H1 (cell line): ENCODE measurements around the gene MCF2L. TPM values are rescaled to one million over a fixed set of nuclear protein-coding genes. Genes with fewer than 3 reads are reported as not detected.

Experiments used
- BCL11A ChIP-seq, 2 experiments: IDR thresholded peaks; one replicate each; pipeline ENCODE4 v1.6.1; 2011; ENCODE audit warnings: low read depth in 2 of 2, low read length in 2 of 2, mild to moderate bottlenecking in 2 of 2
- CBX5 ChIP-seq: fragments of 300-800, 300-1000 bp; sonication (generic); IDR thresholded peaks from 2 replicates; pipeline ENCODE4 v1.7.1; 2016; ENCODE audit warnings: antibody characterized with exemption, low read length, low read depth
- CHD1 ChIP-seq: IDR thresholded peaks from 2 replicates; pipeline ENCODE4 v1.6.1; 2012; ENCODE audit warnings: low read depth, low read length, improper control_type of control experiment
- HDAC6 ChIP-seq: IDR thresholded peaks from one replicate; pipeline ENCODE4 v1.7.1; 2012; ENCODE audit warnings: low read depth, mild to moderate bottlenecking, inconsistent platforms, low read length, moderate library complexity
- RNF2 ChIP-seq: fragments of 200-900, 300-1000 bp; sonication (generic); IDR thresholded peaks from 2 replicates; pipeline ENCODE4 v1.7.1; 2016; ENCODE audit warnings: borderline replicate concordance, low read depth, mild to moderate bottlenecking, antibody characterized with exemption, low read length; ENCODE audit not compliant: poor library complexity, severe bottlenecking; ENCODE audit errors: missing control alignments
- polyA plus RNA-seq, 7 experiments: library from polyadenylated mRNA; depleted of rRNA in 3 of 7; stranded (reverse) in 5 of 7; unstranded in 2 of 7; fragments of >200 nt in 5 of 7; fragments of 200-250 nt in 2 of 7; gene quantifications; 1 replicate in 5 of 7; 2 replicates in 1 of 7; 4 replicates in 1 of 7; pipeline versions ENCODE4 v1.2.1 to v1.2.3, GENCODE V29; 2011 to 2013; ENCODE audit warnings: missing spikeins in 2 of 7, mixed read lengths in 2 of 7
- total RNA-seq: library from RNA; stranded (reverse); fragmentation: NEBNext Ultra II Directional; extraction: Animal tissue kit (Norgen Biotek cat#: 25700); gene quantifications from 2 replicates; pipeline ENCODE4 v1.2.1, GENCODE V29; 2021
- TF ChIP-seq, protein P1 (sequence below): fragments of 300-600 bp; sonication (generic); IDR thresholded peaks from 2 replicates; pipeline ENCODE4 v1.7.1; 2012; ENCODE audit warnings: low read length, moderate library complexity, mild to moderate bottlenecking, inconsistent platforms; ENCODE audit not compliant: insufficient replicate concordance
- TF ChIP-seq, protein P2 (sequence below): IDR thresholded peaks from 2 replicates; pipeline ENCODE4 v1.6.1; 2012; ENCODE audit warnings: inconsistent platforms

MCF2L gene
- total and polyA plus RNA-seq, 2 of the 8 experiments (the other 6 are each of a cell fraction or from before 2014, with no cell fraction given): 10.1 to 24.4 TPM

DNA sequence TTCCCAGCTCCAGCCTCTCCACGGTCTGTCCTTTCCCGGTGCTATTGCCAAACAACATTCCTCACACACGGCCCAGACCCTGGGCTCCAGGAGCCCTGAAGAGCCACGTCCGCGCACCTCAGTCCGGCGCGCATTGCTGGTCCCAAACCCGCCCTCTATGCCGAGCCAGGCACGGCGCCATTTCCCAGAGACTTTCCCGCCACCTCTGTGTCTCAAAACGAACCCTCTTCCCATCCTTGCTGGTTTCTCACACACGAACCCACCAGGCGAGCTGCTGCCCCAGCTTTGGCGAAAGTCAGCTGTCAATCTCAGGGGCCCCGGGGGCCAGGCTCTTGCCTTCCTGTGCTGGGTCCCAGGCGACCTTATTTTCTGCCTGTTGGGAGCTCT lies 108.5 kb downstream of the MCF2L start (continued):
- TF ChIP-seq, protein P1, sequence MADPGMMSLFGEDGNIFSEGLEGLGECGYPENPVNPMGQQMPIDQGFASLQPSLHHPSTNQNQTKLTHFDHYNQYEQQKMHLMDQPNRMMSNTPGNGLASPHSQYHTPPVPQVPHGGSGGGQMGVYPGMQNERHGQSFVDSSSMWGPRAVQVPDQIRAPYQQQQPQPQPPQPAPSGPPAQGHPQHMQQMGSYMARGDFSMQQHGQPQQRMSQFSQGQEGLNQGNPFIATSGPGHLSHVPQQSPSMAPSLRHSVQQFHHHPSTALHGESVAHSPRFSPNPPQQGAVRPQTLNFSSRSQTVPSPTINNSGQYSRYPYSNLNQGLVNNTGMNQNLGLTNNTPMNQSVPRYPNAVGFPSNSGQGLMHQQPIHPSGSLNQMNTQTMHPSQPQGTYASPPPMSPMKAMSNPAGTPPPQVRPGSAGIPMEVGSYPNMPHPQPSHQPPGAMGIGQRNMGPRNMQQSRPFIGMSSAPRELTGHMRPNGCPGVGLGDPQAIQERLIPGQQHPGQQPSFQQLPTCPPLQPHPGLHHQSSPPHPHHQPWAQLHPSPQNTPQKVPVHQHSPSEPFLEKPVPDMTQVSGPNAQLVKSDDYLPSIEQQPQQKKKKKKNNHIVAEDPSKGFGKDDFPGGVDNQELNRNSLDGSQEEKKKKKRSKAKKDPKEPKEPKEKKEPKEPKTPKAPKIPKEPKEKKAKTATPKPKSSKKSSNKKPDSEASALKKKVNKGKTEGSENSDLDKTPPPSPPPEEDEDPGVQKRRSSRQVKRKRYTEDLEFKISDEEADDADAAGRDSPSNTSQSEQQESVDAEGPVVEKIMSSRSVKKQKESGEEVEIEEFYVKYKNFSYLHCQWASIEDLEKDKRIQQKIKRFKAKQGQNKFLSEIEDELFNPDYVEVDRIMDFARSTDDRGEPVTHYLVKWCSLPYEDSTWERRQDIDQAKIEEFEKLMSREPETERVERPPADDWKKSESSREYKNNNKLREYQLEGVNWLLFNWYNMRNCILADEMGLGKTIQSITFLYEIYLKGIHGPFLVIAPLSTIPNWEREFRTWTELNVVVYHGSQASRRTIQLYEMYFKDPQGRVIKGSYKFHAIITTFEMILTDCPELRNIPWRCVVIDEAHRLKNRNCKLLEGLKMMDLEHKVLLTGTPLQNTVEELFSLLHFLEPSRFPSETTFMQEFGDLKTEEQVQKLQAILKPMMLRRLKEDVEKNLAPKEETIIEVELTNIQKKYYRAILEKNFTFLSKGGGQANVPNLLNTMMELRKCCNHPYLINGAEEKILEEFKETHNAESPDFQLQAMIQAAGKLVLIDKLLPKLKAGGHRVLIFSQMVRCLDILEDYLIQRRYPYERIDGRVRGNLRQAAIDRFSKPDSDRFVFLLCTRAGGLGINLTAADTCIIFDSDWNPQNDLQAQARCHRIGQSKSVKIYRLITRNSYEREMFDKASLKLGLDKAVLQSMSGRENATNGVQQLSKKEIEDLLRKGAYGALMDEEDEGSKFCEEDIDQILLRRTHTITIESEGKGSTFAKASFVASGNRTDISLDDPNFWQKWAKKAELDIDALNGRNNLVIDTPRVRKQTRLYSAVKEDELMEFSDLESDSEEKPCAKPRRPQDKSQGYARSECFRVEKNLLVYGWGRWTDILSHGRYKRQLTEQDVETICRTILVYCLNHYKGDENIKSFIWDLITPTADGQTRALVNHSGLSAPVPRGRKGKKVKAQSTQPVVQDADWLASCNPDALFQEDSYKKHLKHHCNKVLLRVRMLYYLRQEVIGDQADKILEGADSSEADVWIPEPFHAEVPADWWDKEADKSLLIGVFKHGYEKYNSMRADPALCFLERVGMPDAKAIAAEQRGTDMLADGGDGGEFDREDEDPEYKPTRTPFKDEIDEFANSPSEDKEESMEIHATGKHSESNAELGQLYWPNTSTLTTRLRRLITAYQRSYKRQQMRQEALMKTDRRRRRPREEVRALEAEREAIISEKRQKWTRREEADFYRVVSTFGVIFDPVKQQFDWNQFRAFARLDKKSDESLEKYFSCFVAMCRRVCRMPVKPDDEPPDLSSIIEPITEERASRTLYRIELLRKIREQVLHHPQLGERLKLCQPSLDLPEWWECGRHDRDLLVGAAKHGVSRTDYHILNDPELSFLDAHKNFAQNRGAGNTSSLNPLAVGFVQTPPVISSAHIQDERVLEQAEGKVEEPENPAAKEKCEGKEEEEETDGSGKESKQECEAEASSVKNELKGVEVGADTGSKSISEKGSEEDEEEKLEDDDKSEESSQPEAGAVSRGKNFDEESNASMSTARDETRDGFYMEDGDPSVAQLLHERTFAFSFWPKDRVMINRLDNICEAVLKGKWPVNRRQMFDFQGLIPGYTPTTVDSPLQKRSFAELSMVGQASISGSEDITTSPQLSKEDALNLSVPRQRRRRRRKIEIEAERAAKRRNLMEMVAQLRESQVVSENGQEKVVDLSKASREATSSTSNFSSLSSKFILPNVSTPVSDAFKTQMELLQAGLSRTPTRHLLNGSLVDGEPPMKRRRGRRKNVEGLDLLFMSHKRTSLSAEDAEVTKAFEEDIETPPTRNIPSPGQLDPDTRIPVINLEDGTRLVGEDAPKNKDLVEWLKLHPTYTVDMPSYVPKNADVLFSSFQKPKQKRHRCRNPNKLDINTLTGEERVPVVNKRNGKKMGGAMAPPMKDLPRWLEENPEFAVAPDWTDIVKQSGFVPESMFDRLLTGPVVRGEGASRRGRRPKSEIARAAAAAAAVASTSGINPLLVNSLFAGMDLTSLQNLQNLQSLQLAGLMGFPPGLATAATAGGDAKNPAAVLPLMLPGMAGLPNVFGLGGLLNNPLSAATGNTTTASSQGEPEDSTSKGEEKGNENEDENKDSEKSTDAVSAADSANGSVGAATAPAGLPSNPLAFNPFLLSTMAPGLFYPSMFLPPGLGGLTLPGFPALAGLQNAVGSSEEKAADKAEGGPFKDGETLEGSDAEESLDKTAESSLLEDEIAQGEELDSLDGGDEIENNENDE: no peak
- TF ChIP-seq HDAC6 (no peak), RNF2 (no peak), CBX5 (no peak), CHD1 (no peak), BCL11A (IDR thresholded peaks at IDR 0.05; ENCODE audit: low read depth in 2 of 2, low read length in 2 of 2) (no peak)
- TF ChIP-seq, protein P2, sequence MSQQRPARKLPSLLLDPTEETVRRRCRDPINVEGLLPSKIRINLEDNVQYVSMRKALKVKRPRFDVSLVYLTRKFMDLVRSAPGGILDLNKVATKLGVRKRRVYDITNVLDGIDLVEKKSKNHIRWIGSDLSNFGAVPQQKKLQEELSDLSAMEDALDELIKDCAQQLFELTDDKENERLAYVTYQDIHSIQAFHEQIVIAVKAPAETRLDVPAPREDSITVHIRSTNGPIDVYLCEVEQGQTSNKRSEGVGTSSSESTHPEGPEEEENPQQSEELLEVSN: no peak
- TF ChIP-seq, all 59 proteins: peak for 0
